Gastroesophageal sphincter (tissue), 3 donors: ENCODE results near the gene MACROD2.

Source experiments
- CTCF ChIP-seq, 4 experiments: fragments of 200-600 bp in 2 of 4; fragments of 450-650 bp in 2 of 4; sonication (generic) in 1 of 4; IDR thresholded peaks; one replicate each; pipeline ENCODE4 v1.5.1; 2017 to 2019; ENCODE audit warnings: antibody characterized with exemption in 4 of 4, mild to moderate bottlenecking in 2 of 4, moderate library complexity in 2 of 4
- EP300 ChIP-seq: sonication (generic); formaldehyde crosslinking; IDR thresholded peaks from one replicate; pipeline ENCODE4 v1.6.1; 2017; ENCODE audit warnings: antibody characterized with exemption, mild to moderate bottlenecking
- POLR2AphosphoS5 ChIP-seq: sonication (generic); formaldehyde crosslinking; IDR thresholded peaks from one replicate; pipeline ENCODE4 v1.6.1; 2017; ENCODE audit warnings: antibody characterized with exemption

- no peak for TF ChIP-seq CTCF (IDR thresholded peaks at IDR 0.05)
- no peak for TF ChIP-seq EP300
- no peak for TF ChIP-seq POLR2AphosphoS5
Measured at GRCh38 chr20:14375416-14375985, 380.2 kb downstream of the MACROD2 start.
